H1 (cell line): ENCODE data around the gene LYPD6B. TPM values are rescaled to one million over a fixed set of nuclear protein-coding genes. Genes with fewer than 3 reads are reported as not detected.

Experiments used
- ASH2L ChIP-seq: fragments of 200-600, 300-600 bp; sonication (generic); IDR thresholded peaks from one replicate; pipeline ENCODE4 v1.7.1; 2017; ENCODE audit warnings: low read length
- CBX8 ChIP-seq: fragments of 300-800, 300-1000 bp; sonication (generic); IDR thresholded peaks from 2 replicates; pipeline ENCODE4 v1.7.1; 2016; ENCODE audit warnings: low read depth, low read length, borderline replicate concordance
- CEBPB ChIP-seq: IDR thresholded peaks from 2 replicates; pipeline ENCODE4 v1.6.1; 2012; ENCODE audit warnings: low read depth, low read length
- KDM1A ChIP-seq: fragments of 200-600, 300-600 bp; sonication (generic); IDR thresholded peaks from 2 replicates; pipeline ENCODE4 v1.7.1; 2016; ENCODE audit warnings: mild to moderate bottlenecking, low read length, borderline replicate concordance
- POU5F1 ChIP-seq: IDR thresholded peaks from 2 replicates; pipeline ENCODE4 v1.6.1; 2011; ENCODE audit warnings: low read depth, mild to moderate bottlenecking, low read length, moderate library complexity
- RNF2 ChIP-seq: fragments of 200-900, 300-1000 bp; sonication (generic); IDR thresholded peaks from 2 replicates; pipeline ENCODE4 v1.7.1; 2016; ENCODE audit warnings: borderline replicate concordance, low read depth, mild to moderate bottlenecking, antibody characterized with exemption, low read length; ENCODE audit not compliant: poor library complexity, severe bottlenecking; ENCODE audit errors: missing control alignments
- SP4 ChIP-seq: IDR thresholded peaks from 2 replicates; pipeline ENCODE4 v1.6.1; 2012; ENCODE audit warnings: low read length, inconsistent platforms
- polyA plus RNA-seq, 7 experiments: library from polyadenylated mRNA; depleted of rRNA in 3 of 7; stranded (reverse) in 5 of 7; unstranded in 2 of 7; fragments of >200 nt in 5 of 7; fragments of 200-250 nt in 2 of 7; gene quantifications; 1 replicate in 5 of 7; 2 replicates in 1 of 7; 4 replicates in 1 of 7; pipeline versions ENCODE4 v1.2.1 to v1.2.3, GENCODE V29; 2011 to 2013; ENCODE audit warnings: missing spikeins in 2 of 7, mixed read lengths in 2 of 7
- total RNA-seq: library from RNA; stranded (reverse); fragmentation: NEBNext Ultra II Directional; extraction: Animal tissue kit (Norgen Biotek cat#: 25700); gene quantifications from 2 replicates; pipeline ENCODE4 v1.2.1, GENCODE V29; 2021
- TF ChIP-seq, protein P1 (sequence below): IDR thresholded peaks from 2 replicates; pipeline ENCODE4 v1.6.1; 2012; ENCODE audit warnings: inconsistent platforms

LYPD6B gene
- total and polyA plus RNA-seq, 2 of the 8 experiments (the other 6 are each of a cell fraction or from before 2014, with no cell fraction given): 2.2 to 3.5 TPM

DNA sequence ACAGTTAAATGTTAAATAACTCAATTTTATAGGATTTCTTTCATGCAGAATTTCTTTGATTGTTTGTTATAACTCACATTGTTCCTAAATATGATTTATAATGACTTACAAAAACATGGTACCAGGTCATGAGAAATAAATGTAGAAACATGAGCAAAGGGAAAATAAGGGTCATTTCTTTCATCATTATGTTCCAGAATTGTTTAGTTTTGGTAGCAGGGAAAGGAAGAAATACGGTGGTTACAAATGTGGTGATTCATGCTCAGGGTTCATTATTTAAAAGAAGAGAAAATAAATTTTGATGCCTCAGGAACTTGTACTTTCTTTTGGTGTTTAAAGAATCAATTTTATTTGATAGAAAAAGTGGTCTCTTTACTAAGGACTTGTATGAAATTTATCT is 4.4 kb downstream of the LYPD6B start (continued):
- TF ChIP-seq SP4: no peak
- TF ChIP-seq, protein P1, sequence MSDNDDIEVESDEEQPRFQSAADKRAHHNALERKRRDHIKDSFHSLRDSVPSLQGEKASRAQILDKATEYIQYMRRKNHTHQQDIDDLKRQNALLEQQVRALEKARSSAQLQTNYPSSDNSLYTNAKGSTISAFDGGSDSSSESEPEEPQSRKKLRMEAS: no peak
- TF ChIP-seq CBX8: no peak
- no peak for TF ChIP-seq ASH2L
- no peak for TF ChIP-seq CEBPB
- TF ChIP-seq KDM1A: no peak
- no peak for TF ChIP-seq POU5F1
- no peak for TF ChIP-seq RNF2
